GM12864 (cell line): Measurements from ENCODE around the gene MYEF2.

ENCODE experiments used
- DNase-seq: peaks from one replicate; pipeline ENCODE4 v3.0.0-alpha.2; 2011; ENCODE audit warnings: low read depth
- H3K4me3 ChIP-seq: 2 replicates; pipeline ENCODE4 v1.5.1; 2011; ENCODE audit warnings: mild to moderate bottlenecking, low read depth, low read length, control low read depth
- TF ChIP-seq, protein P1 (sequence below): IDR thresholded peaks from 2 replicates; pipeline ENCODE4 v1.5.1; 2011; ENCODE audit warnings: low read depth, mild to moderate bottlenecking, moderate library complexity, low read length, control low read depth, inconsistent platforms; ENCODE audit errors: missing control alignments

MYEF2 gene, protein sequence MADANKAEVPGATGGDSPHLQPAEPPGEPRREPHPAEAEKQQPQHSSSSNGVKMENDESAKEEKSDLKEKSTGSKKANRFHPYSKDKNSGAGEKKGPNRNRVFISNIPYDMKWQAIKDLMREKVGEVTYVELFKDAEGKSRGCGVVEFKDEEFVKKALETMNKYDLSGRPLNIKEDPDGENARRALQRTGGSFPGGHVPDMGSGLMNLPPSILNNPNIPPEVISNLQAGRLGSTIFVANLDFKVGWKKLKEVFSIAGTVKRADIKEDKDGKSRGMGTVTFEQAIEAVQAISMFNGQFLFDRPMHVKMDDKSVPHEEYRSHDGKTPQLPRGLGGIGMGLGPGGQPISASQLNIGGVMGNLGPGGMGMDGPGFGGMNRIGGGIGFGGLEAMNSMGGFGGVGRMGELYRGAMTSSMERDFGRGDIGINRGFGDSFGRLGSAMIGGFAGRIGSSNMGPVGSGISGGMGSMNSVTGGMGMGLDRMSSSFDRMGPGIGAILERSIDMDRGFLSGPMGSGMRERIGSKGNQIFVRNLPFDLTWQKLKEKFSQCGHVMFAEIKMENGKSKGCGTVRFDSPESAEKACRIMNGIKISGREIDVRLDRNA

GRCh38 chr15:48177766-48178647, at the start of gene MYEF2:
Gene MYEF2, minus strand, starts transcription at chr15:48178295. Its CDS starts 58 bp downstream, at chr15:48178237.
- TF ChIP-seq, protein P1, sequence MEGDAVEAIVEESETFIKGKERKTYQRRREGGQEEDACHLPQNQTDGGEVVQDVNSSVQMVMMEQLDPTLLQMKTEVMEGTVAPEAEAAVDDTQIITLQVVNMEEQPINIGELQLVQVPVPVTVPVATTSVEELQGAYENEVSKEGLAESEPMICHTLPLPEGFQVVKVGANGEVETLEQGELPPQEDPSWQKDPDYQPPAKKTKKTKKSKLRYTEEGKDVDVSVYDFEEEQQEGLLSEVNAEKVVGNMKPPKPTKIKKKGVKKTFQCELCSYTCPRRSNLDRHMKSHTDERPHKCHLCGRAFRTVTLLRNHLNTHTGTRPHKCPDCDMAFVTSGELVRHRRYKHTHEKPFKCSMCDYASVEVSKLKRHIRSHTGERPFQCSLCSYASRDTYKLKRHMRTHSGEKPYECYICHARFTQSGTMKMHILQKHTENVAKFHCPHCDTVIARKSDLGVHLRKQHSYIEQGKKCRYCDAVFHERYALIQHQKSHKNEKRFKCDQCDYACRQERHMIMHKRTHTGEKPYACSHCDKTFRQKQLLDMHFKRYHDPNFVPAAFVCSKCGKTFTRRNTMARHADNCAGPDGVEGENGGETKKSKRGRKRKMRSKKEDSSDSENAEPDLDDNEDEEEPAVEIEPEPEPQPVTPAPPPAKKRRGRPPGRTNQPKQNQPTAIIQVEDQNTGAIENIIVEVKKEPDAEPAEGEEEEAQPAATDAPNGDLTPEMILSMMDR, result no peak
- peak within 1 kb of the TSS; percentile 68 for H3K4me3 ChIP-seq

DNA sequence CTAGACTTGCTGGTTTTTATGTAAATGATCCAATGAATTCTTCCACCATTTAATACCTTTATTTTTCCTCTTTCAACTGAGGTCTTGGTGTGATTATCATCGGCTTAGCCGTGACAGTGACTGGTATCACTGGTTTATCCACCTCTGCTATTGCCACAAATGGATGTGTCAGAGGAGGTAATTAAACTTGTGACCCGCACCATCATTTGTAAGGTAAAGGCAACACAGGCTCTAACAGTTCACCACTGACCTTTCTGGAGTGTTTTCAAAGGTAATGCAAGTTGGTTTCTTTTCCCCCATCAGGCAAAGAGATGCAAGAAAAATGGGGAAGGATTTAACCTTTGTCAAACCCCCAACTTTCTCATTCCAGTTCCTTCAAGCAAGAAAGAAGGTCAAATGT, 47.7 kb upstream of the MYEF2 start:
- no peak for DNase-seq
- H3K4me3 ChIP-seq, result no peak overlapping the region
- TF ChIP-seq, protein P1, result no peak

More at GRCh38 chr15:48177766-48178647, at the start of gene MYEF2:
- peak; percentile 50 for DNase-seq

DNA sequence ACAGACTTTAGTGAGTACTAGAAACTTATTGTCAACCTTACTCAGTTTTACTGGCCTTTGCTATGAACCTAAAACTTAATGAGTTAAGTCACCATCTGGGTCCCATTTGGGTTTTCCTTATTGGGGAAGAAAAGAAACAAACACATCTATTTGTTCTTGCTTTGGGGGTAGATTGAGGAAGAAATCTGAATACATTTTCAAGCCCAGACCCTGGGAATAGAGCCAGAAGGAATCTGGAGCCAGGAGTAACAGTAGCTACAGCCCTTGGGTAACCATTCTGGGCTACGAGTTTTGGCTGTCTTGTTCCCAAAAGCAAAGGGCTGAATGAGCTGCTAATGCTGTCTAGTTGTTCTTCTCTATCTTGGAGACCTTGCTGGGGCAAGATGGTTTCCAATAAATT, 44.5 kb upstream of the MYEF2 start:
- TF ChIP-seq, protein P1, result no peak
- no peak for DNase-seq
- no peak overlapping the region for H3K4me3 ChIP-seq

DNA sequence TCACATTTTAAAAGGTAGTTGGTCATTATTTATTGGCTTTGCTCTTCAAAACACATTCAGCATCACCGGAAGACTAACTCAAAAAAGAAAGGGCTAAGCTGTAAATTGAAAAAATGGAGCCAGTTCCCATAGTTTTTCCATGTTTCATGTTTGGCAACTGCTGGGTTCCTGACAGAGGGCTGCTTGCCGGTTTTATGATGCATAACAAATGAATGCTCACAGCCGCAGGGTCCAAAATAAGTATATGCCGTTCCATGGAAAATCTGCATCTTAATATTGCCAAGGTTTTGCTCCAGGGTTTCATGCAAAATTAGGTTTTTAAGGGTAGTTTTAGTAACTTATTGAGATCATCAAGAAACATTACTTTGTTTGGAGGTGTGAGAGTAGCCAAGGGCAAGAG, 43.8 kb upstream of the MYEF2 start:
- no peak overlapping the region for H3K4me3 ChIP-seq
- TF ChIP-seq, protein P1, result no peak
- DNase-seq, result no peak

GRCh38 chr15:48221261-48221660, 43.2 kb upstream of the MYEF2 start:
- H3K4me3 ChIP-seq, result no peak overlapping the region
- DNase-seq, result no peak
- TF ChIP-seq, protein P1, result no peak

- no peak within 1 kb of the TSS for H3K4me3 ChIP-seq
- TF ChIP-seq, protein P1, result no peak
- DNase-seq, result no peak
Observed at GRCh38 chr15:48205981-48206380, 27.9 kb upstream of the MYEF2 start, which contains the start of gene SLC12A1. Gene SLC12A1, plus strand, starts transcription at chr15:48206302. Its CDS starts 1,418 bp downstream, at chr15:48207720.
